ENCODE measurements around the gene SSR1.

DNA sequence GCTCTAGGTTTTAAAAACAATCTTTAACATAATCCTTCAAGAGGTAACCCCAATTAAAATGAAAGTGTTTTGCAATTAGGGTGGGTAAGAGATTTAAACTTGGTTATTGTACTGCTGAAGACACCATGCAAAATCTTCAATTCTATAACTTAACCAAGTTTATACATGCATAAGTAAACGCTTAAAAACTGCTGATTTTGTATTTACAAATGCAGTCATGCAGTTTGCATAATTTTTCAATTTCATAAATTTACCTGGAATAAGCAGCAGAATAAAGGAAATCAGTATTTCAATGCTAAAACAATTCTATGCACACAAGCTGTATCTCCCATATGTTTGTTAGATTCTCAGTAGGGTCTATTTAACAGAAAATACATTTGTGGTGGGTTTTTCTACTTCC, 22.9 kb downstream of the SSR1 start:
- TF ChIP-seq EZH2phosphoT487 (conservative IDR thresholded peaks at IDR 0.05; ENCODE audit: low read length): no peak
- TF ChIP-seq, protein P1, sequence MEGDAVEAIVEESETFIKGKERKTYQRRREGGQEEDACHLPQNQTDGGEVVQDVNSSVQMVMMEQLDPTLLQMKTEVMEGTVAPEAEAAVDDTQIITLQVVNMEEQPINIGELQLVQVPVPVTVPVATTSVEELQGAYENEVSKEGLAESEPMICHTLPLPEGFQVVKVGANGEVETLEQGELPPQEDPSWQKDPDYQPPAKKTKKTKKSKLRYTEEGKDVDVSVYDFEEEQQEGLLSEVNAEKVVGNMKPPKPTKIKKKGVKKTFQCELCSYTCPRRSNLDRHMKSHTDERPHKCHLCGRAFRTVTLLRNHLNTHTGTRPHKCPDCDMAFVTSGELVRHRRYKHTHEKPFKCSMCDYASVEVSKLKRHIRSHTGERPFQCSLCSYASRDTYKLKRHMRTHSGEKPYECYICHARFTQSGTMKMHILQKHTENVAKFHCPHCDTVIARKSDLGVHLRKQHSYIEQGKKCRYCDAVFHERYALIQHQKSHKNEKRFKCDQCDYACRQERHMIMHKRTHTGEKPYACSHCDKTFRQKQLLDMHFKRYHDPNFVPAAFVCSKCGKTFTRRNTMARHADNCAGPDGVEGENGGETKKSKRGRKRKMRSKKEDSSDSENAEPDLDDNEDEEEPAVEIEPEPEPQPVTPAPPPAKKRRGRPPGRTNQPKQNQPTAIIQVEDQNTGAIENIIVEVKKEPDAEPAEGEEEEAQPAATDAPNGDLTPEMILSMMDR (IDR thresholded peaks at IDR 0.05; ENCODE audit: insufficient read depth, low read length, poor library complexity, severe bottlenecking): no peak

Measured in SU-DHL-6 (cell line).